ENCODE data around the gene USP32. TPM values are rescaled to one million over a fixed set of nuclear protein-coding genes. Genes with fewer than 3 reads are reported as not detected.

USP32 gene
- total and polyA plus RNA-seq, 2 donors (not counting 1 experiment from before 2014, with no cell fraction given), result 7.7 to 48.8 TPM

GRCh38 chr17:60296177-60296576, 95.8 kb downstream of the USP32 start:
- Mint-ChIP-seq H3K27ac (no peak overlapping the region), H3K27me3 (no peaks in the 10 kb centered on the region)
- WGBS (ENCODE audit: insufficient coverage), result 100% methylated on average over 1 of the region's 2 CpGs

More at GRCh38 chr17:60296177-60296576, 95.8 kb downstream of the USP32 start:
- Histone ChIP-seq H3K27ac (ENCODE audit: low read length in 2 of 2) (no peak overlapping the region), H3K79me2 (ENCODE audit: control insufficient read depth, insufficient read depth, low read length) (peaks cover 11% of the 10 kb centered on the region), H3K27me3 (replicated peaks in 1 of 4; ENCODE audit: control extremely low read depth in 1 of 4, control insufficient read depth in 3 of 4, insufficient read depth in 4 of 4, low read length in 3 of 4) (no peaks in the 10 kb centered on the region), H4K20me1 (ENCODE audit: control insufficient read depth, insufficient read depth, low read length, poor library complexity, severe bottlenecking) (peaks cover 14% of the 10 kb centered on the region), H3K4me3 (ENCODE audit: control extremely low read depth in 1 of 5, extremely low read depth in 1 of 5, insufficient read depth in 1 of 5, low read depth in 2 of 5, low read length in 4 of 5) (no peak overlapping the region), H2AFZ (ENCODE audit: insufficient read depth, low read depth, low read length, poor library complexity, severe bottlenecking) (no peak overlapping the region), H3K4me1 (ENCODE audit: control insufficient read depth in 2 of 2, insufficient read depth in 2 of 2, low read length in 2 of 2) (no peaks in the 10 kb centered on the region), H3K4me2 (replicated peaks; ENCODE audit: low read depth, low read length, poor library complexity, severe bottlenecking) (no peak overlapping the region), H3K9me3 (ENCODE audit: control extremely low read depth in 1 of 3, control insufficient read depth in 2 of 3, insufficient read depth in 1 of 3, low read length in 2 of 3) (no peaks in the 10 kb centered on the region), H3K9ac (ENCODE audit: low read length) (no peak overlapping the region), H3K36me3 (replicated peaks in 1 of 2; ENCODE audit: control extremely low read depth in 1 of 2, control insufficient read depth in 1 of 2, extremely low read depth in 1 of 2, insufficient read depth in 2 of 2, low read length in 1 of 2) (peaks cover 4 to 34% of the 10 kb centered on the region in 2 experiments)
- no peak for ATAC-seq (ENCODE audit: low read depth)
- Mint-ChIP-seq H3K4me3 (no peak overlapping the region), H3K9me3 (ENCODE audit: insufficient read depth) (no peaks in the 10 kb centered on the region), H3K4me1 (peaks cover 8% of the 10 kb centered on the region)
- ChIA-PET CTCF (no interaction called here), POLR2A (no interaction called here)
- no peak for TF ChIP-seq EZH2 (IDR thresholded peaks at IDR 0.05; ENCODE audit: borderline replicate concordance, insufficient read depth, low read depth, low read length, poor library complexity, severe bottlenecking)
- TF ChIP-seq CTCF (IDR thresholded peaks at IDR 0.05), result no peak
- intact Hi-C loops (cut with micrococcal nuclease), result no loop called here
- DNase-seq, result no peak

Measured in B cell (primary cell).